Endothelial cell (in vitro differentiated cells): Measurements from ENCODE around the gene SS18. TPM values are rescaled to one million over a fixed set of nuclear protein-coding genes. Genes with fewer than 3 reads are reported as not detected.

Experiments
- DNase-seq: peaks from one replicate; pipeline ENCODE4 v3.0.0; 2021; ENCODE audit warnings: low spot score
- H3K27ac Mint-ChIP-seq: one replicate; pipeline ENCODE4 v1.8.0; 2021; ENCODE audit warnings: mixed read lengths, inconsistent platforms; ENCODE audit not compliant: unreplicated experiment
- H3K27me3 Mint-ChIP-seq: one replicate; pipeline ENCODE4 v1.8.0; 2021; ENCODE audit warnings: mild to moderate bottlenecking, moderate library complexity, mixed read lengths, inconsistent platforms; ENCODE audit not compliant: unreplicated experiment
- H3K36me3 Mint-ChIP-seq: one replicate; pipeline ENCODE4 v1.8.0; 2021; ENCODE audit warnings: mild to moderate bottlenecking, low read depth, mixed read lengths, inconsistent platforms; ENCODE audit not compliant: unreplicated experiment
- H3K4me1 Mint-ChIP-seq: one replicate; pipeline ENCODE4 v1.8.0; 2021; ENCODE audit warnings: mild to moderate bottlenecking, mixed read lengths, inconsistent platforms; ENCODE audit not compliant: unreplicated experiment
- H3K4me3 Mint-ChIP-seq: one replicate; pipeline ENCODE4 v1.8.0; 2021; ENCODE audit warnings: mild to moderate bottlenecking, mixed read lengths, inconsistent platforms; ENCODE audit not compliant: unreplicated experiment
- H3K9me3 Mint-ChIP-seq: one replicate; pipeline ENCODE4 v1.8.0; 2021; ENCODE audit warnings: mixed read lengths, inconsistent platforms; ENCODE audit not compliant: unreplicated experiment
- total RNA-seq: library from RNA; stranded (reverse); fragmentation: NEBNext Ultra II Directional; extraction: Animal tissue kit (Norgen Biotek cat#: 25700); gene quantifications from one replicate; pipeline ENCODE4 v1.2.1, GENCODE V29; 2021; ENCODE audit not compliant: unreplicated experiment
- TF ChIP-seq, protein P1 (sequence below): fragments of 200-600 bp; sonication (generic); IDR thresholded peaks from one replicate; pipeline ENCODE4 v1.5.0; 2021; ENCODE audit warnings: antibody characterized with exemption; ENCODE audit not compliant: unreplicated experiment

Gene SS18
- total RNA-seq, 1 donor from 2014 or later: 94.6 TPM

DNA sequence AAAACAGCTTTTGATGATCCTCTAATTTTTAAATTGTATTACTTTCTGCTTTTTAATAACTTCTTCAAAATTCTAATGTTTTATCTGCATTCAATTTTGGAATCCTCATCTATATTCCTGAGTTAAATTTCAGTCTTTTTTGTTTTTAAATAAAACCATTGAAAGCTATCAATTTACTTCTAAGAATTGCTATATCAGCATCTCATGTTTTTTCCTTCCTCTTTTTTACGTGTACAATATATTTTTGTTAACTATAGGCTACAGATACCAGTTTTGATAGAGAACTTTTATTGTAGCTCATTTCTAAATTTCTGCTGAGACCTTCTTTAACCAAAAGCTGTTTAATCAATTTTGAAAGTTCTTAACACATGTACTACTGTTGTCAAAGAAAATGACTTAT is 84.5 kb downstream of the SS18 start:
- Mint-ChIP-seq H3K36me3 (no peaks in the 10 kb centered on the region), H3K27me3 (no peaks in the 10 kb centered on the region), H3K4me1 (no peaks in the 10 kb centered on the region), H3K9me3 (no peaks in the 10 kb centered on the region), H3K27ac (no peak overlapping the region), H3K4me3 (no peak overlapping the region)
- TF ChIP-seq, protein P1, sequence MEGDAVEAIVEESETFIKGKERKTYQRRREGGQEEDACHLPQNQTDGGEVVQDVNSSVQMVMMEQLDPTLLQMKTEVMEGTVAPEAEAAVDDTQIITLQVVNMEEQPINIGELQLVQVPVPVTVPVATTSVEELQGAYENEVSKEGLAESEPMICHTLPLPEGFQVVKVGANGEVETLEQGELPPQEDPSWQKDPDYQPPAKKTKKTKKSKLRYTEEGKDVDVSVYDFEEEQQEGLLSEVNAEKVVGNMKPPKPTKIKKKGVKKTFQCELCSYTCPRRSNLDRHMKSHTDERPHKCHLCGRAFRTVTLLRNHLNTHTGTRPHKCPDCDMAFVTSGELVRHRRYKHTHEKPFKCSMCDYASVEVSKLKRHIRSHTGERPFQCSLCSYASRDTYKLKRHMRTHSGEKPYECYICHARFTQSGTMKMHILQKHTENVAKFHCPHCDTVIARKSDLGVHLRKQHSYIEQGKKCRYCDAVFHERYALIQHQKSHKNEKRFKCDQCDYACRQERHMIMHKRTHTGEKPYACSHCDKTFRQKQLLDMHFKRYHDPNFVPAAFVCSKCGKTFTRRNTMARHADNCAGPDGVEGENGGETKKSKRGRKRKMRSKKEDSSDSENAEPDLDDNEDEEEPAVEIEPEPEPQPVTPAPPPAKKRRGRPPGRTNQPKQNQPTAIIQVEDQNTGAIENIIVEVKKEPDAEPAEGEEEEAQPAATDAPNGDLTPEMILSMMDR: no peak
- DNase-seq: no peak

DNA sequence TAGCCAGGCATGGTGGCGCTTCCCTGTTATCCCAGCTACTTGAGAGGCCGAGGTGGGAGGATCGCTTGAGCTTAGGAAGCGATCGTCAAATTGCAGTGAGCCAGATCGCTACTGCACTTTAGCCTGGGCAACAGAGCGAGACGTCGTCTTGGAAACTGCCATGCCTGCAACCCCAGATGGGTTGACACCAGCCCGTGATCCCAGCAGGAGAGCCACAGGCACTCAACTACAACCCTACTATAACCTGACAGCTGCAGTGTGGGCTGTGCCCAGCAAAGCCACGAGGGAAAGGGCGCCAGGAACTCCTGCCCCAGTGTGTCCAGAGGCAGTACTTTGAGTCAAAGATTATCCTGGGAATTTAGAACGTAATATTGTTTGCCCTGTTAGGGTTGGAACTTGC is 85.6 kb downstream of the SS18 start:
- Mint-ChIP-seq H3K4me3 (no peak overlapping the region), H3K27ac (no peak overlapping the region), H3K9me3 (no peaks in the 10 kb centered on the region), H3K4me1 (no peaks in the 10 kb centered on the region), H3K27me3 (no peaks in the 10 kb centered on the region), H3K36me3 (no peaks in the 10 kb centered on the region)
- no peak for DNase-seq
- TF ChIP-seq, protein P1: no peak

DNA sequence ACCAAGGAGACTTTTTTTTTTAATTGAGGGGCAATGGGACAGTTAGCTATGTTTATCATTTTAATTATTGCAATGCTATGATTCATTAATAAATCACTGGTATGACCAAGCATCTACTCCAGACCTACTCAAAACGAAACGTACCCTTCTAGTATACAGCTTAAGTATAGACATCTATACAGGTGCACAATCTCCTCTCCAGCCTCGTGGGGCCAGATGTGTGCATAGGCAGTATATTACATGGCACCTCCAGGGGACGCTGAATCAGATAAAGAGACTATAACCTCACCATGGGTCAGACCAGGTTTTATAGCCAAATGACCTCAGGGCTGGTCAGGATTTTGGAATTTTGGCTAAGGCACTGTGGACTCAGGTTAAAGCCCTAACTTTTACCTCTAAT is 86.6 kb downstream of the SS18 start:
- no peak for DNase-seq
- TF ChIP-seq, protein P1: no peak
- Mint-ChIP-seq H3K9me3 (no peaks in the 10 kb centered on the region), H3K4me3 (no peak overlapping the region), H3K27ac (no peak overlapping the region), H3K4me1 (no peaks in the 10 kb centered on the region), H3K27me3 (no peaks in the 10 kb centered on the region), H3K36me3 (no peaks in the 10 kb centered on the region)

DNA sequence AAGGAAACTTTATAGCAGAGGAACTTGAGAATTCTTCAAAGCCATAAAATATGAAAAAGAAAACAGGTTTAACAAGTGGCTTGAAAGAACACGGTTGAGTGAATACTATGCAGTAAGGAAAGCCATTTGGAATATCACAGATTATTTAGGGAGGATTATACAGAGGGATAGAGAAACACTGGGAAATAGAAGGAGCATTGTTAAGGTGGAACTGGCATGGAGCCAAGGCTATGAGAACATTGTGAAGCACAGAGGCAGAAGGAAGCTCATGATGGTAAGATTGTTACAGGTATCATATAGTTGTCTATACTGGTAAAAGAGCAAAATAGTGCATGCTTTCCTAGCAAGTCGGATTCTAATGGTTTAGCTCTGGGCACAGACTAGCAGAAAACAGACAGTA is 87.1 kb downstream of the SS18 start:
- H3K4me3 Mint-ChIP-seq: no peak overlapping the region
- TF ChIP-seq, protein P1: no peak
- no peak overlapping the region for H3K27ac Mint-ChIP-seq
- H3K9me3 Mint-ChIP-seq: no peaks in the 10 kb centered on the region
- H3K27me3 Mint-ChIP-seq: no peaks in the 10 kb centered on the region
- DNase-seq: no peak
- H3K36me3 Mint-ChIP-seq: no peaks in the 10 kb centered on the region
- H3K4me1 Mint-ChIP-seq: no peaks in the 10 kb centered on the region

DNA sequence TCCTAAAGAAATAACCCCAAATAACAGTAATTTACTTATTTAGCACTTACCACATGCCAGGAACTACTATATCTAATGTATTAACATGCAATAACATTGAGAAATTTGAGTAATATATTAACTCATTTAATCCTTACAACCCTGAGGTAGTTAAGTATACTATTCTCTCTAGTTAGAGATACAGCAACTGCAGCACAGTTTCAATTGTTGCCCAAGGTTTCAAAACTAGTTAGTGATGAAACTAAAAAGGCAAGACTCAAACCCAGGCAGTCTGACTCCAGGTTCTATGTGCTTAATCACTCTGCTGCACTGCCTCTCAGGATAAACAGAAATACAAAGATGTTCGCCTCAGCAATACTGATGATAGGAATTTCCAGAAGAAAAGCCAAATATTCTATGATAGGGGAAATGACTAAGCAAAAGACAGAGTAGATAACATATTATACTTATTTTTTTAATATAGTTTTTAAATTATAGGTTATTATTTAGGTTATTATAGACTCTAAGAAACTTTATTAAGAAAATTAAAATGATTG is 88.0 kb downstream of the SS18 start:
- Mint-ChIP-seq H3K4me3 (no peak overlapping the region), H3K9me3 (no peaks in the 10 kb centered on the region), H3K27ac (no peak overlapping the region), H3K27me3 (no peaks in the 10 kb centered on the region), H3K4me1 (no peaks in the 10 kb centered on the region), H3K36me3 (no peaks in the 10 kb centered on the region)
- DNase-seq: no peak
- TF ChIP-seq, protein P1: no peak
